AG04450 (cell line): ENCODE results near the gene RNF31. TPM values are rescaled to one million over a fixed set of nuclear protein-coding genes. Genes with fewer than 3 reads are reported as not detected.

Experiments
- CTCF ChIA-PET: fragments of 300-600, 350-600 bp; formaldehyde crosslinking; extraction: SDS; loops from one replicate; lab custom pipeline; 2022; ENCODE audit warnings: antibody characterized with exemption, inconsistent platforms; lab: Charles Lee
- POLR2A ChIA-PET: fragments of 350-600 bp; formaldehyde crosslinking; extraction: SDS; loops from one replicate; lab custom pipeline; 2021; ENCODE audit warnings: antibody characterized with exemption, inconsistent platforms; lab: Yijun Ruan, JAX
- DNase-seq: peaks from one replicate; pipeline ENCODE4 v3.0.0-alpha.2; 2011; ENCODE audit warnings: low read depth, low spot score
- H3K27ac ChIP-seq: one replicate; pipeline ENCODE4 v1.5.1; 2012; ENCODE audit warnings: low read depth, low read length, control low read depth
- H3K27me3 ChIP-seq: one replicate; pipeline ENCODE4 v1.6.0; 2012; ENCODE audit warnings: low read length; ENCODE audit not compliant: control insufficient read depth, insufficient read depth
- H3K4me3 ChIP-seq: 2 replicates; pipeline ENCODE4 v1.5.1; 2011; ENCODE audit warnings: mild to moderate bottlenecking, low read depth, low read length, control low read depth
- H3K9me3 ChIP-seq: 2 replicates; pipeline ENCODE4 v1.5.1; 2012; ENCODE audit warnings: low read length; ENCODE audit not compliant: control insufficient read depth, insufficient read depth
- CTCF ChIP-seq: IDR thresholded peaks from 2 replicates; pipeline ENCODE4 v1.5.1; 2011; ENCODE audit warnings: low read depth, low read length, control low read depth, inconsistent platforms
- polyA plus RNA-seq: library from polyadenylated mRNA; depleted of rRNA; stranded (reverse); fragments of >200 nt; gene quantifications from 2 replicates; pipeline ENCODE4 v1.2.3, GENCODE V29; 2011

The RNF31 gene
- polyA plus RNA-seq, 1 experiment = 7.4 TPM

DNA sequence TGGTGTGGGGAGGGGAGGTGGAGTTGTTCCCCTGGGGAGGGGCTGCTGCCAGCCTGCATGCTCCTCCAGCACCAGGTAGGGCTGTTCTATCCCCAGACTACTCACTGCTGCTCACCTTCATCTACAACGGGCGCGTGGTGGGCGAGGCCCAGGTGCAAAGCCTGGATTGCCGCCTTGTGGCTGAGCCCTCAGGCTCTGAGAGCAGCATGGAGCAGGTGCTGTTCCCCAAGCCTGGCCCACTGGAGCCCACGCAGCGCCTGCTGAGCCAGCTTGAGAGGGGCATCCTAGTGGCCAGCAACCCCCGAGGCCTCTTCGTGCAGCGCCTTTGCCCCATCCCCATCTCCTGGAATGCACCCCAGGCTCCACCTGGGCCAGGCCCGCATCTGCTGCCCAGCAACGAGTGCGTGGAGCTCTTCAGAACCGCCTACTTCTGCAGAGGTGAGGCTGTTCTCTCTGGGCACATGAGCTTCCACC, 17.3 kb downstream of the RNF31 start:
- H3K27me3 ChIP-seq = no peaks in the 10 kb centered on the region
- H3K9me3 ChIP-seq = no peaks in the 10 kb centered on the region
- CTCF ChIA-PET = no interaction called here
- no peak for DNase-seq
- POLR2A ChIA-PET = interaction anchor here (0.5 kb wide), 1 partner anchor 11 kb away, joined by 10 read pairs; no protein-coding TSS in a partner anchor
- H3K27ac ChIP-seq = no peak overlapping the region
- H3K4me3 ChIP-seq = no peak overlapping the region
- no peak for TF ChIP-seq CTCF

DNA sequence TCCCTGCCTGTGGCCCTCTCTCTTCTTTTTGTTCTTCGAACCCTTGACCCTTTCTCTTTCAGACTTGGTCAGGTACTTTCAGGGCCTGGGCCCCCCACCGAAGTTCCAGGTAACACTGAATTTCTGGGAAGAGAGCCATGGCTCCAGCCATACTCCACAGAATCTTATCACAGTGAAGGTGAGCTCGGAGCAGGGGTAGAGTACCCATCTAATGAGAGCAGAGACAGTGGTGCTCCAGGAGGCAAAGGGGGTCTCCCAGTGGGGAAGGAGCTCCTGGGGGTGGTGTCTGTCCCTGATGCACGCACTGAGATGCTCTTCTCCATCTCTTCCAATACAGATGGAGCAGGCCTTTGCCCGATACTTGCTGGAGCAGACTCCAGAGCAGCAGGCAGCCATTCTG, 18.5 kb downstream of the RNF31 start:
- no peaks in the 10 kb centered on the region for H3K9me3 ChIP-seq
- H3K4me3 ChIP-seq = no peak overlapping the region
- CTCF ChIA-PET = interaction anchor here (1.3 kb wide), 1 partner anchor 131 kb away, joined by 3 read pairs; no protein-coding TSS in a partner anchor
- TF ChIP-seq CTCF = no peak
- no peak for DNase-seq
- POLR2A ChIA-PET = no interaction called here
- H3K27ac ChIP-seq = no peak overlapping the region
- H3K27me3 ChIP-seq = no peaks in the 10 kb centered on the region

GRCh38 chr14:24167469-24168114, 20.3 kb downstream of the RNF31 start:
- TF ChIP-seq CTCF = no peak
- no peaks in the 10 kb centered on the region for H3K27me3 ChIP-seq
- ChIA-PET CTCF (interaction anchor here (1.1 kb wide), 1 partner anchor 141 kb away, joined by 3 read pairs; no protein-coding TSS in a partner anchor), POLR2A (interaction anchor here (0.9 kb wide), 1 partner anchor 46 kb away, joined by 9 read pairs; the partner anchor contains the start of gene CHMP4A)
- no peak for DNase-seq
- H3K4me3 ChIP-seq = no peak overlapping the region
- no peak overlapping the region for H3K27ac ChIP-seq
- H3K9me3 ChIP-seq = no peaks in the 10 kb centered on the region; the same call in 1 of the 2 replicates

GRCh38 chr14:24171422-24172260, 24.3 kb downstream of the RNF31 start, which contains the start of gene REC8:
REC8 (plus strand) TSS chr14:24172080; CDS start chr14:24172553, 473 bp downstream.
- DNase-seq = no peak
- Histone ChIP-seq H3K27me3 (no peaks in the 10 kb centered on the region), H3K4me3 (peak within 1 kb of the TSS; percentile 37), H3K9me3 (no peaks in the 10 kb centered on the region; the same call in 1 of the 2 replicates), H3K27ac (no peak within 1 kb of the TSS)
- ChIA-PET POLR2A (interaction anchor here (1.0 kb wide), 1 partner anchor 11 kb away, joined by 4 read pairs; the partner anchor contains the start of gene IRF9), CTCF (interaction anchor here (1.9 to 2.0 kb wide), 2 partner anchors 10 kb away, joined by 8 to 19 read pairs; partner anchors contain the start of gene IRF9)
- no peak for TF ChIP-seq CTCF
